BE2C (cell line): ENCODE data around the gene LTBP1.

Experiments used
- DNase-seq: peaks from one replicate; pipeline ENCODE4 v3.0.0-alpha.2; 2020
- H3K27me3 ChIP-seq: fragments of 250-450 bp; sonication (Bioruptor Pico); 2 replicates; pipeline ENCODE4 v1.5.1; 2020; ENCODE audit warnings: mild to moderate bottlenecking
- H3K36me3 ChIP-seq: fragments of 250-450 bp; sonication (Bioruptor Pico); 2 replicates; pipeline ENCODE4 v1.5.1; 2020; ENCODE audit warnings: mild to moderate bottlenecking
- H3K4me1 ChIP-seq: fragments of 250-450 bp; sonication (Bioruptor Pico); 2 replicates; pipeline ENCODE4 v1.5.1; 2020
- H3K4me3 ChIP-seq: 2 replicates; pipeline ENCODE4 v1.5.1; 2011; ENCODE audit warnings: low read depth, low read length
- H3K9me3 ChIP-seq: fragments of 250-450 bp; sonication (Bioruptor Pico); 2 replicates; pipeline ENCODE4 v1.5.1; 2020
- CTCF ChIP-seq: IDR thresholded peaks from 2 replicates; pipeline ENCODE4 v1.5.1; 2012; ENCODE audit warnings: mild to moderate bottlenecking, low read depth, low read length

The LTBP1 gene

DNA sequence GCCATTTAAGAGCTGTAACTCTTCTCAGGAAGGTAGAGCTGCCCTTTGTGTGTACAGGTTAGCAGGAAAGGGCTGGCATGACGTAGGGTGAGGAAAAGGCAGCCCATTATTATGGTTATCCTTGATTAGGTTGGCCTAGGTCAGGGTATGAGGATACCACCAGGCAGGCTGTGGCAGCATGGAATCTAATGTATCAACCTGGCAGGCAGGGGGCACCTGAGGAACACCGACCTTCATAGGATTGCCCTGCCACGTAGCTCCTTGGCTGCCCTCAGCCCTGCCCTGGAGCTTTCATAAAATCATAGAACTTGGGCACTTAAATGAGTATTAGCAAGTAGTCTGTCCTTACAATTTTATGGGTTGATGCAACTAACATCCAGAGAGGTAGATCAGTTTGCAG is 261.6 kb downstream of the LTBP1 start:
- Histone ChIP-seq H3K9me3 (no peaks in the 10 kb centered on the region), H3K4me1 (no peaks in the 10 kb centered on the region), H3K27me3 (peaks cover 5% of the 10 kb centered on the region; the same call in 1 of the 2 replicates), H3K36me3 (no peaks in the 10 kb centered on the region), H3K4me3 (no peak overlapping the region)
- no peak for TF ChIP-seq CTCF
- no peak for DNase-seq

GRCh38 chr2:33209976-33210375 is 263.2 kb downstream of the LTBP1 start:
- DNase-seq: no peak
- H3K27me3 ChIP-seq: peaks cover 5% of the 10 kb centered on the region; the same call in 1 of the 2 replicates
- H3K9me3 ChIP-seq: no peaks in the 10 kb centered on the region
- no peaks in the 10 kb centered on the region for H3K4me1 ChIP-seq
- H3K36me3 ChIP-seq: no peaks in the 10 kb centered on the region
- H3K4me3 ChIP-seq: no peak overlapping the region
- no peak for TF ChIP-seq CTCF

DNA sequence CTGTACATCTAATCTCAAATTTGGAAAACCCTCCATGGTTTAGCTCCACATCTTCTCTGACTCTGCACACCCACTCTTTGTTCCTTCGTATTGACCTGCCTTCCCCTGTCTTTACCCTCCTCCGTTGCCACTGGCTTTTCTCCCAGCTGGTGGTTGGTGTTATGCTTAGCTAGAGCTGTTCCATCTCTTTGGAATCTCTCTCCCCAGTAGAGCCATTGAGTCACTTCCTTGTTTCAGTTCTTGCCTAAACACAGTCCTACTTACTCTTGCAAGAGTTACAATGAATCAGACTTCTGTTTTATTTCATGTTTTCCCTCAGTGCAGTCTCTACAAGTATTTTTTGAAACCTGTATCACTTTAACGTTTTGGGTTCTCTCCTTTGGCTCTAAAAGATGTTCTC is 263.9 kb downstream of the LTBP1 start:
- Histone ChIP-seq H3K4me1 (no peaks in the 10 kb centered on the region), H3K27me3 (peaks cover 5% of the 10 kb centered on the region; the same call in 1 of the 2 replicates), H3K4me3 (no peak overlapping the region), H3K9me3 (no peaks in the 10 kb centered on the region), H3K36me3 (no peaks in the 10 kb centered on the region)
- no peak for TF ChIP-seq CTCF
- no peak for DNase-seq

GRCh38 chr2:33212151-33212550 is 265.4 kb downstream of the LTBP1 start:
- Histone ChIP-seq H3K27me3 (no peaks in the 10 kb centered on the region), H3K4me1 (no peaks in the 10 kb centered on the region), H3K9me3 (no peaks in the 10 kb centered on the region), H3K36me3 (no peaks in the 10 kb centered on the region), H3K4me3 (no peak overlapping the region)
- DNase-seq: no peak
- TF ChIP-seq CTCF: no peak

- Histone ChIP-seq H3K4me1 (no peaks in the 10 kb centered on the region), H3K9me3 (no peaks in the 10 kb centered on the region), H3K4me3 (no peak overlapping the region), H3K36me3 (no peaks in the 10 kb centered on the region), H3K27me3 (peaks cover 1% of the 10 kb centered on the region; the same call in 1 of the 2 replicates)
- DNase-seq: no peak
- no peak for TF ChIP-seq CTCF
Observed at GRCh38 chr2:33213244-33213643, 266.5 kb downstream of the LTBP1 start.

GRCh38 chr2:33213648-33214047 is 266.9 kb downstream of the LTBP1 start:
- Histone ChIP-seq H3K4me1 (no peaks in the 10 kb centered on the region), H3K4me3 (no peak overlapping the region), H3K9me3 (no peaks in the 10 kb centered on the region), H3K36me3 (no peaks in the 10 kb centered on the region), H3K27me3 (peaks cover 4% of the 10 kb centered on the region; the same call in 1 of the 2 replicates)
- DNase-seq: no peak
- TF ChIP-seq CTCF: no peak
